K562 (cell line): ENCODE data around the gene AACS. TPM values are rescaled to one million over a fixed set of nuclear protein-coding genes. Genes with fewer than 3 reads are reported as not detected.

Source experiments
- CBFA2T2 ChIP-seq: fragments of 450-650 bp; conservative IDR thresholded peaks from 2 replicates; pipeline ENCODE4 v1.6.1; 2017; ENCODE audit warnings: mild to moderate bottlenecking
- EP400 ChIP-seq: fragments of 450-650 bp; IDR thresholded peaks from 2 replicates; pipeline ENCODE4 v1.6.1; 2017; ENCODE audit warnings: antibody characterized with exemption, mild to moderate bottlenecking, moderate library complexity
- HMG20A ChIP-seq: fragments of 450-650 bp; formaldehyde crosslinking; conservative IDR thresholded peaks from 2 replicates; pipeline ENCODE4 v1.4.0; 2020; ENCODE audit warnings: mild to moderate bottlenecking, mixed read lengths
- NFYB ChIP-seq: IDR thresholded peaks from 2 replicates; pipeline ENCODE4 v1.6.1; 2011; ENCODE audit warnings: mild to moderate bottlenecking, moderate library complexity; ENCODE audit not compliant: insufficient read length; ENCODE audit errors: extremely low read depth
- STAT5B ChIP-seq: fragments of 250-450 bp; sonication (Bioruptor Pico); IDR thresholded peaks from 2 replicates; pipeline ENCODE4 v1.8.0; 2021; ENCODE audit warnings: mild to moderate bottlenecking, inconsistent platforms
- ZNF165 ChIP-seq: fragments of 250-450 bp; sonication (Bioruptor Pico); IDR thresholded peaks from 2 replicates; pipeline ENCODE4 v1.4.0; 2020; ENCODE audit warnings: borderline replicate concordance
- polyA plus RNA-seq, 8 experiments: library from polyadenylated mRNA; depleted of rRNA in 4 of 8; stranded (reverse) in 5 of 8; unstranded in 3 of 8; fragments of >200 nt; fragmentation: Nextera tagmentation in 2 of 8; fragmentation: Illumina TruSeq in 1 of 8; extraction: Ambion mirVana in 2 of 8; extraction: Trizol in 1 of 8; gene quantifications; 2 replicates each; pipeline versions ENCODE4 v1.2.1 to v1.2.3, GENCODE V29; 2011 to 2014; ENCODE audit warnings: inconsistent platforms in 1 of 8, missing spikeins in 1 of 8
- total RNA-seq, 7 experiments: library from RNA; depleted of rRNA in 6 of 7; stranded (reverse); fragments of >200 nt in 6 of 7; fragmentation: Illumina TruSeq in 2 of 7; extraction: Trizol in 2 of 7; gene quantifications; 2 replicates each; pipeline versions ENCODE4 v1.2.1 to v1.2.3, GENCODE V29; 2011 to 2021; ENCODE audit warnings: low replicate concordance in 1 of 7
- TF ChIP-seq, protein P1 (sequence below): fragments of 450-650 bp; IDR thresholded peaks from 2 replicates; pipeline ENCODE4 v1.6.1; 2016; ENCODE audit warnings: mild to moderate bottlenecking
- TF ChIP-seq, protein P2 (sequence below): fragments of 250-450 bp; sonication (Bioruptor Pico); IDR thresholded peaks from 2 replicates; pipeline ENCODE4 v1.8.0; 2022; ENCODE audit warnings: moderate library complexity, mild to moderate bottlenecking, inconsistent platforms

Gene AACS
- total and polyA plus RNA-seq, 9 of the 15 experiments (the other 6 are each of a cell fraction or from before 2014, with no cell fraction given), result 2.4 to 13.0 (median 6.0) TPM

DNA sequence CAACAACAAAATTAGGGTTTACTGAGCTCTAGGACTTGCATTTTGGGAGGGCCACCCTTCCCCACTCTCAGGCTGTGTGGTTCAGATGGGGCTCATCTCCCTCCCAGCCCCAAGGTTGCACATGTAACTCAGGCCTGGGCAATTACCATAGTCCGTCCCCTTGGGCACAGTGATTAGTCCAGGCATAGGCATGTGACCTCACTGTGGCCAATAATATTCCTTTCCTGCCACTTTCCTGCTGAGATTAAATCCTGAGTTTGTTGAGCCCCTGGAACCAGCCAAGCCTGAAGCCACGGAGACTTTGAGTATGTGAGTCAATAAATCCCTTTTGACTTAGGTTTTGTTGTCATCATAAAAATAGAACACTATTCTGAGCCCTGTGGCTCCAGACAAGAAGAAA lies 113.0 kb downstream of the AACS start (continued):
- TF ChIP-seq, protein P1, sequence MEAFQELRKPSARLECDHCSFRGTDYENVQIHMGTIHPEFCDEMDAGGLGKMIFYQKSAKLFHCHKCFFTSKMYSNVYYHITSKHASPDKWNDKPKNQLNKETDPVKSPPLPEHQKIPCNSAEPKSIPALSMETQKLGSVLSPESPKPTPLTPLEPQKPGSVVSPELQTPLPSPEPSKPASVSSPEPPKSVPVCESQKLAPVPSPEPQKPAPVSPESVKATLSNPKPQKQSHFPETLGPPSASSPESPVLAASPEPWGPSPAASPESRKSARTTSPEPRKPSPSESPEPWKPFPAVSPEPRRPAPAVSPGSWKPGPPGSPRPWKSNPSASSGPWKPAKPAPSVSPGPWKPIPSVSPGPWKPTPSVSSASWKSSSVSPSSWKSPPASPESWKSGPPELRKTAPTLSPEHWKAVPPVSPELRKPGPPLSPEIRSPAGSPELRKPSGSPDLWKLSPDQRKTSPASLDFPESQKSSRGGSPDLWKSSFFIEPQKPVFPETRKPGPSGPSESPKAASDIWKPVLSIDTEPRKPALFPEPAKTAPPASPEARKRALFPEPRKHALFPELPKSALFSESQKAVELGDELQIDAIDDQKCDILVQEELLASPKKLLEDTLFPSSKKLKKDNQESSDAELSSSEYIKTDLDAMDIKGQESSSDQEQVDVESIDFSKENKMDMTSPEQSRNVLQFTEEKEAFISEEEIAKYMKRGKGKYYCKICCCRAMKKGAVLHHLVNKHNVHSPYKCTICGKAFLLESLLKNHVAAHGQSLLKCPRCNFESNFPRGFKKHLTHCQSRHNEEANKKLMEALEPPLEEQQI, result no peak
- TF ChIP-seq, protein P2, sequence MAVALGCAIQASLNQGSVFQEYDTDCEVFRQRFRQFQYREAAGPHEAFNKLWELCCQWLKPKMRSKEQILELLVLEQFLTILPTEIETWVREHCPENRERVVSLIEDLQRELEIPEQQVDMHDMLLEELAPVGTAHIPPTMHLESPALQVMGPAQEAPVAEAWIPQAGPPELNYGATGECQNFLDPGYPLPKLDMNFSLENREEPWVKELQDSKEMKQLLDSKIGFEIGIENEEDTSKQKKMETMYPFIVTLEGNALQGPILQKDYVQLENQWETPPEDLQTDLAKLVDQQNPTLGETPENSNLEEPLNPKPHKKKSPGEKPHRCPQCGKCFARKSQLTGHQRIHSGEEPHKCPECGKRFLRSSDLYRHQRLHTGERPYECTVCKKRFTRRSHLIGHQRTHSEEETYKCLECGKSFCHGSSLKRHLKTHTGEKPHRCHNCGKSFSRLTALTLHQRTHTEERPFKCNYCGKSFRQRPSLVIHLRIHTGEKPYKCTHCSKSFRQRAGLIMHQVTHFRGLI, result no peak
- no peak for TF ChIP-seq EP400
- no peak for TF ChIP-seq ZNF165
- TF ChIP-seq NFYB, result peak; percentile 25
- 0 out of 2 replicates have a peak, but pooled peaks have one; percentile 7 for TF ChIP-seq CBFA2T2
- no peak for TF ChIP-seq HMG20A
- TF ChIP-seq STAT5B (CRISPR knock-in tag), result no peak
